RWPE2 (cell line): ENCODE data around the gene WIPI1.

ENCODE experiments used
- ATAC-seq: fragments of 200-7000 bp; cut with Tn5 transposase; 3 replicates; pipeline ENCODE4 v1.9.1; 2021; ENCODE audit warnings: low read depth
- DNase-seq: peaks from one replicate; pipeline ENCODE4 v3.0.0-alpha.2; 2020; ENCODE audit warnings: low spot score
- H3K27ac ChIP-seq: fragments of 450-650 bp; 2 replicates; pipeline ENCODE4 v1.5.1; 2017; ENCODE audit warnings: mild to moderate bottlenecking; ENCODE audit not compliant: poor library complexity, severe bottlenecking
- H3K27me3 ChIP-seq: fragments of 250-450 bp; sonication (Bioruptor Pico); 2 replicates; pipeline ENCODE4 v1.5.1; 2021; ENCODE audit warnings: mild to moderate bottlenecking, moderate library complexity; ENCODE audit not compliant: insufficient read depth, poor library complexity, severe bottlenecking
- H3K36me3 ChIP-seq: fragments of 250-450 bp; sonication (Bioruptor Pico); 2 replicates; pipeline ENCODE4 v1.5.1; 2020; ENCODE audit warnings: low read depth, mild to moderate bottlenecking, moderate library complexity
- H3K4me1 ChIP-seq: fragments of 250-450 bp; sonication (Bioruptor Pico); 2 replicates; pipeline ENCODE4 v1.5.1; 2021; ENCODE audit warnings: mild to moderate bottlenecking, moderate library complexity; ENCODE audit not compliant: insufficient read depth, poor library complexity, severe bottlenecking
- H3K4me3 ChIP-seq: fragments of 250-450 bp; sonication (Bioruptor Pico); 2 replicates; pipeline ENCODE4 v1.5.1; 2021; ENCODE audit warnings: mild to moderate bottlenecking, moderate library complexity; ENCODE audit not compliant: severe bottlenecking
- H3K9me3 ChIP-seq: fragments of 250-450 bp; sonication (Bioruptor Pico); 2 replicates; pipeline ENCODE4 v1.5.1; 2021; ENCODE audit warnings: mild to moderate bottlenecking, moderate library complexity; ENCODE audit not compliant: severe bottlenecking
- CTCF ChIP-seq: fragments of 450-650 bp; IDR thresholded peaks from one replicate; pipeline ENCODE4 v1.5.1; 2017; ENCODE audit warnings: mild to moderate bottlenecking, moderate library complexity; ENCODE audit not compliant: poor library complexity, severe bottlenecking

The WIPI1 gene

GRCh38 chr17:68441070-68441770, 16.1 kb downstream of the WIPI1 start:
- no peak for TF ChIP-seq CTCF
- Histone ChIP-seq H3K27ac (no peak overlapping the region), H3K9me3 (no peaks in the 10 kb centered on the region), H3K36me3 (peaks cover 22% of the 10 kb centered on the region), H3K4me3 (no peak overlapping the region), H3K4me1 (no peaks in the 10 kb centered on the region), H3K27me3 (no peaks in the 10 kb centered on the region)
- DNase-seq (no peak), ATAC-seq (no peak)

GRCh38 chr17:68440526-68440925, 16.8 kb downstream of the WIPI1 start:
- Histone ChIP-seq H3K27ac (no peak overlapping the region), H3K9me3 (no peaks in the 10 kb centered on the region), H3K36me3 (peaks cover 29% of the 10 kb centered on the region), H3K27me3 (no peaks in the 10 kb centered on the region), H3K4me1 (no peaks in the 10 kb centered on the region), H3K4me3 (no peak overlapping the region)
- TF ChIP-seq CTCF: no peak
- ATAC-seq (no peak), DNase-seq (no peak)

GRCh38 chr17:68439656-68440290, 17.5 kb downstream of the WIPI1 start:
- Histone ChIP-seq H3K27me3 (no peaks in the 10 kb centered on the region), H3K27ac (no peak overlapping the region), H3K4me1 (no peaks in the 10 kb centered on the region), H3K9me3 (no peaks in the 10 kb centered on the region), H3K4me3 (no peak overlapping the region), H3K36me3 (peaks cover 37% of the 10 kb centered on the region)
- ATAC-seq (no peak), DNase-seq (no peak)
- TF ChIP-seq CTCF: no peak

- no peak for ATAC-seq
- no peak overlapping the region for H3K4me3 ChIP-seq
- DNase-seq: no peak
- TF ChIP-seq CTCF: no peak
- no peaks in the 10 kb centered on the region for H3K4me1 ChIP-seq
- H3K27me3 ChIP-seq: no peaks in the 10 kb centered on the region
- H3K27ac ChIP-seq: no peak overlapping the region
- no peaks in the 10 kb centered on the region for H3K9me3 ChIP-seq
- peaks cover 38% of the 10 kb centered on the region for H3K36me3 ChIP-seq
Measured at GRCh38 chr17:68437979-68438822, 19.1 kb downstream of the WIPI1 start.
